ENCODE measurements around the gene FGF18. TPM values are rescaled to one million over a fixed set of nuclear protein-coding genes. Genes with fewer than 3 reads are reported as not detected.

FGF18 gene
- polyA plus RNA-seq, 1 experiment: not detected

- POLR2A ChIA-PET: no interaction called here
- TF ChIP-seq CTCF (IDR thresholded peaks at IDR 0.05; ENCODE audit: insufficient read depth, low read depth, low read length): no peak
- Histone ChIP-seq H3K36me3 (ENCODE audit: control insufficient read depth, insufficient read depth, low read length) (no peaks in the 10 kb centered on the region), H3K4me3 (ENCODE audit: low read depth, low read length) (no peak overlapping the region), H3K27me3 (ENCODE audit: control insufficient read depth, insufficient read depth, low read length) (no peaks in the 10 kb centered on the region; the same call in none of the 2 replicates)
- no peak for DNase-seq (ENCODE audit: low read depth)
- CTCF ChIA-PET: interaction anchor here (0.8 kb wide), 2 partner anchors 22 to 485 kb away, joined by 3 read pairs; no protein-coding TSS in a partner anchor
Measured at GRCh38 chr5:171422902-171423663, 3.6 kb downstream of the FGF18 start.

- Histone ChIP-seq H3K36me3 (ENCODE audit: control insufficient read depth, insufficient read depth, low read length) (no peaks in the 10 kb centered on the region), H3K27me3 (ENCODE audit: control insufficient read depth, insufficient read depth, low read length) (no peaks in the 10 kb centered on the region; the same call in none of the 2 replicates), H3K4me3 (ENCODE audit: low read depth, low read length) (no peak overlapping the region)
- DNase-seq (ENCODE audit: low read depth): no peak
- no peak for TF ChIP-seq CTCF (IDR thresholded peaks at IDR 0.05; ENCODE audit: insufficient read depth, low read depth, low read length)
- ChIA-PET CTCF (no interaction called here), POLR2A (no interaction called here)
Measured at GRCh38 chr5:171424726-171425125, 5.3 kb downstream of the FGF18 start.

- Histone ChIP-seq H3K27me3 (ENCODE audit: control insufficient read depth, insufficient read depth, low read length) (no peaks in the 10 kb centered on the region; the same call in 1 of the 2 replicates), H3K4me3 (ENCODE audit: low read depth, low read length) (no peak overlapping the region), H3K36me3 (ENCODE audit: control insufficient read depth, insufficient read depth, low read length) (no peaks in the 10 kb centered on the region)
- ChIA-PET CTCF (interaction anchor here (0.8 kb wide), 1 partner anchor 7 kb away, joined by 3 read pairs; no protein-coding TSS in a partner anchor), POLR2A (no interaction called here)
- no peak for DNase-seq (ENCODE audit: low read depth)
- TF ChIP-seq CTCF (IDR thresholded peaks at IDR 0.05; ENCODE audit: insufficient read depth, low read depth, low read length): no peak
Measured at GRCh38 chr5:171425596-171426244, 6.3 kb downstream of the FGF18 start.

GRCh38 chr5:171426266-171426665, 6.8 kb downstream of the FGF18 start:
- H3K4me3 ChIP-seq (ENCODE audit: low read depth, low read length): no peak overlapping the region
- TF ChIP-seq CTCF (IDR thresholded peaks at IDR 0.05; ENCODE audit: insufficient read depth, low read depth, low read length): no peak
- no peaks in the 10 kb centered on the region for H3K36me3 ChIP-seq (ENCODE audit: control insufficient read depth, insufficient read depth, low read length)
- H3K27me3 ChIP-seq (ENCODE audit: control insufficient read depth, insufficient read depth, low read length): no peaks in the 10 kb centered on the region; the same call in 1 of the 2 replicates
- DNase-seq (ENCODE audit: low read depth): no peak
- ChIA-PET CTCF (interaction anchor here (0.8 to 1.1 kb wide), 2 partner anchors 8 to 11 kb away, joined by 3 to 4 read pairs; no protein-coding TSS in a partner anchor), POLR2A (no interaction called here)

GRCh38 chr5:171426680-171427079, 7.2 kb downstream of the FGF18 start:
- H3K27me3 ChIP-seq (ENCODE audit: control insufficient read depth, insufficient read depth, low read length): no peaks in the 10 kb centered on the region
- POLR2A ChIA-PET: no interaction called here
- no peak for DNase-seq (ENCODE audit: low read depth)
- no peaks in the 10 kb centered on the region for H3K36me3 ChIP-seq (ENCODE audit: control insufficient read depth, insufficient read depth, low read length)
- no peak for TF ChIP-seq CTCF (IDR thresholded peaks at IDR 0.05; ENCODE audit: insufficient read depth, low read depth, low read length)
- H3K4me3 ChIP-seq (ENCODE audit: low read depth, low read length): no peak overlapping the region
- CTCF ChIA-PET: interaction anchor here (0.8 to 1.6 kb wide), 3 partner anchors 8 to 22 kb away, joined by 3 to 5 read pairs (median 4); no protein-coding TSS in a partner anchor
